Endometrial microvascular endothelial cells (primary cell): ENCODE results near the gene FER. TPM values are rescaled to one million over a fixed set of nuclear protein-coding genes. Genes with fewer than 3 reads are reported as not detected.
"Not testable (repeated sequence)": the region's sequence is repeated elsewhere in the genome, so short reads cannot be mapped to it uniquely, and the experiment has no call there.

Source experiments
- in situ Hi-C: cut with HindIII; loops from 2 replicates; pipeline ENCODE4 v1.10.0; 2017; ENCODE audit warnings: low sequenced_read_pairs, low pct_unique_long_range_greater_than_20kb; ENCODE audit errors: inconsistent ontology term
- total RNA-seq: library from RNA; depleted of rRNA; stranded (reverse); fragments of >200 nt; gene quantifications from one replicate; pipeline ENCODE4 v1.2.3, GENCODE V29; 2015; ENCODE audit errors: inconsistent ontology term

Gene FER
- total RNA-seq, 1 donor from 2014 or later = 21.9 TPM

DNA sequence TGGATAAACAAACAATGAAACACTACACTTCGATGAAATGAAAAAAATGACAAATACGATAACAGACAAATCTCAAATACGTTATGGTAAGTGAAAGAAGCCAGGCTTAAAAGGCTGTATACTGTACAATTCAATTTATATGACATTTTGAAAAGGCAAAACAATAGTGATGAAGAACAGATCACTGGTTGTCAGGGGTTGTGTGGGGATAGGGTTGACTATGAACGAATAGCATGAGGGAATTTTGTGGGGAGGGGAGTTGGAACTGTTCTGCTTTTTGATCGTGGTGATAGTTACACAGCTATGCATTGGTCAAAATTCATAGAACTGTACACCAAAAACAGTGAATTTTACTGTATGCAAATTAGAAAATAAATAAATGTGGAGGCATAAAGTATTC lies 7.8 kb upstream of the FER start:
- in situ Hi-C loops = no loop called here

- in situ Hi-C loops = no loop called here
Observed at GRCh38 chr5:108743319-108743718, 4.4 kb upstream of the FER start.

- in situ Hi-C loops = no loop called here
Observed at GRCh38 chr5:108743846-108744245, 3.9 kb upstream of the FER start.

DNA sequence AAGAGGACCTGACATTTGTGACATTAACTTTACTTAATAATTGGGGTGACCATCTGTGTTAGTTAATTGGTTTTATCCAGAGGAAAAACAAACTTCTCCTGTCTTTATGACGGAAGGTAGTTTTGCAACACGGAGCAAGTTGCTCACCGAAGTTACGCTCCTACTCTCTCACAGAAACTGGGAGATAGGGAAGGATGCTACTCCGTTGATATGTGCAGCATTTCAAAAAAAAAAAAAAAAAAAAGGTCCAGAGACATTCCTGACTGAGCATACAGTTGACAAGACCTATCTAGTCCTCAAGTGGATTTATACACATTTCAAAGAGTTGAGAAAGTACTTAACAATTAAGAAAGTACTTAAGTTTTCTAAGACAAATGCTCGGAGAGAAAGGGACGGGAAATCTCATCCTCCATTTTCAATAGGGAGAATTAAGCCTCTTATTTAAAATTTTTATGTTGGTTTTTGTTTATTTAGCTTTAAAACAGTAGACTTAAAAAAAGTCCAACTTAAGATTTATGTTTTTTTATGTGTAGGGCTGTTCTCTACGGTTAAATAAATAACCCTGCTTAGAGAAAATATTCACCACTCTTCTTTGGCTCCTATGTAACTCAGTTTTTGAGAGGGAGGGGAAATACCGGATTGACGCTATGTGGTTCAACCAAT lies 455 bp upstream of the FER start:
- in situ Hi-C loops = no loop called here

- in situ Hi-C loops = no loop called here
Observed at GRCh38 chr5:108748401-108749127, 867 bp downstream of the FER start.

DNA sequence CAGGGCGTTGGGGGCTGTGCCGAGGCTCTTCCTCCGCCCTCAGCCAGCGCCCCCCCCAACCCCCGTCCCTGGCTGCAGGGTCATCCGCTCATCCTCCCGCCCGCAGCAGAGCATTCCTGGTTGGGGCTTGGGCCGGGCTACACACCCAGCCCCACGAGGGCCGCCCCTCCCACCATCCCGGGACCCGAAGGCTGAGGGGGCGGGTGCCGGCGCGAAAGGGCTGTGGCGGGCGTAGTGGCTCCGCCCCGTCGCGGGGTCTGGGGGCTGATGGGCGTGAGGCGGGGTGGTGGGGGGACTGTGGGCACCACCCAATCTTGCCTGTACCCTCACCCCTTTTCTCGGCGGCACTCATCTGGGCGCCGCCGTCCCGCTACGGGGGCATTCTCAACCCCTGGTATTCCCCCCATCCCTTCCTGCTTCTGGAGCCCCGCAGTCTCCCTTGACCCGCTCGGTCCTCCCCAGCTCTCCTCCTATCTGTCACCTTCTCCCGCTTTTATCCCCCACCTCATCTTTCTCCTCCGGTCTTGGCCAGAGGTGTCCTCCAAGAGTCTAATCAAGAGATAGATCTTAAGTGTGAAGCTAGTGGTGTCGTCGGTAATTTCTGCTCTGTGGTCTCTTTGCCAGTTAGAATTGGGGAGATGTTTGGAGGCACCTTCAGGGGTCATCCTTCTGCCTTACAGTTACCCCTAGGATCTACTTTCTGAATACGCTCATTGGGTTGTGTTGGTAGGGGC lies 1.6 kb downstream of the FER start:
- in situ Hi-C loops = no loop called here

DNA sequence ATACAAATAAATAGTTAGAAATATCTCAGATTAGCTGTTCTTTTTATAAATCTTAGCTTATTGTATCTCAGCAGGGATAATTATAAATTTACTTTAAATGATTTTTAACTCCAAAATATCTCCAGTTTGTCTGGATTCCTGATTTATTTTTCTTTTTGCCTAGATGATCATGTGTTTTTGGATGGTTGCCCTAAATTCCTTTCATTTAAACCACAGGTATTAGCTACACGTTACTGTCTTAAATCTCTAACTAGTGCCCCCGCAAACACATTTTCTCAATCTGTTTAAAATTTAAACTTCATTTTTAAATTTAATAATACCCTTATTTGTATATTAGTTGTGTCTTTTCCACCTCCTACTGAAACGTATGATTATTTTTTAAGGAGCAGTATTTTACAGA lies 5.6 kb downstream of the FER start:
- in situ Hi-C loops = no loop called here

- in situ Hi-C loops = no loop called here
Observed at GRCh38 chr5:108753877-108754276, 6.2 kb downstream of the FER start.

DNA sequence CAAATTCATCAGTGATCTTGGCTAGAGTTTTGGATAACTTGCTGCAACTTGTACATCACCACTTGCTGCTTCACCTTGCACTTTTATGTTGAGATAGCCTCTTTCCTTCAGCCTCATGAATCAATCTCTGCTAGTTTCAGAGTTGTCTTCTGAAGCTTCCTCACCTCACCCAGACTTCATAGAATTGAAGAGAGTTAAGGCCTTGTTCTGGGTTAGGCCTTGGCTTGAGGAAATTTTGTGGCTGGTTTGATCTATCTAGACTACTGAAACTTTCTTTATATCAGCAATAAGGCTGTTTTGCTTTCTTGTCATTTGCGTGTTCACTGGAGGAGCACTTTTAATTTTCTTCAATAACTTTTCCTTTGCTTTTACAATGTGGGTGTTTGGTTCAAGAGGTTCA lies 12.8 kb downstream of the FER start:
- in situ Hi-C loops = no loop called here

DNA sequence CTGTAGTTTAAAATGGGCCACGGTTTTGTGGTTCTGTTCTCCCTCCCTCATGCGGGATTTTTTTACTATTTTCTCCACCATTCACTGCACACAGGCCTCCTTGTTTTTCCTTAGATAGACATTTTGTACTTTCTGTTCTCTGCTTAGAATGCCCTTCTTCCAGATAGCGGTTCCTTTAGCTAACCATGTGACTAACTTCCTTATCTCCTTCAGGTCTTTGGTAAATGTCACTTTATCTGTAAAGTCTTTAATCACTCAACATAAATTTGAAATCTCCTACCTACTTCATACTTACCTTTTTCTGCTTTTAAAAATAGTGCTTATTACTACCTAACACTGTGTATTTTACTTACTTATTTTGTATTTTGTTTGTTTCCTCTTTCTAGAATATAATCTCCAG lies 15.0 kb downstream of the FER start:
- in situ Hi-C loops = no loop called here

GRCh38 chr5:108763222-108763916 lies 15.7 kb downstream of the FER start:
- in situ Hi-C loops = no loop called here

DNA sequence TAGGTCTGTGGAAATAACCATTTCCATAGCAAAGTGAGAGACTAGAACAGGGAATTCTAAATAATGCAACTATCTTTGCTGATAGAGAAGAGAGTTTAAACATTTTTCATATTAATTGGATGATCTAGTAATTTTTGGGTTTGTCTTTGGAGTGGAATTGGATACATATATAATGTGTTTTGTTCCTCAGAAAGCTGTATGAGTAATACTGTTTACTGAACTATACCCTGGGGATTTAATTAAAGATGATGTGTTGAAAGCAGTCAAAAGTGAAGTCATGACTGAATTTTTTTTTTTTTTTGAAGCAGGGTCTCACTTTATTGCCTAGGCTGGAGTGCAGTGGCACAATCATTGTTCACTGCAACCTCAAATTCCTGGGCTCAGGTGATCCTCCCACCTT lies 17.9 kb downstream of the FER start:
- in situ Hi-C loops = no loop called here

- in situ Hi-C loops = not testable (repeated sequence)
Observed at GRCh38 chr5:108766916-108767315, 19.2 kb downstream of the FER start.

DNA sequence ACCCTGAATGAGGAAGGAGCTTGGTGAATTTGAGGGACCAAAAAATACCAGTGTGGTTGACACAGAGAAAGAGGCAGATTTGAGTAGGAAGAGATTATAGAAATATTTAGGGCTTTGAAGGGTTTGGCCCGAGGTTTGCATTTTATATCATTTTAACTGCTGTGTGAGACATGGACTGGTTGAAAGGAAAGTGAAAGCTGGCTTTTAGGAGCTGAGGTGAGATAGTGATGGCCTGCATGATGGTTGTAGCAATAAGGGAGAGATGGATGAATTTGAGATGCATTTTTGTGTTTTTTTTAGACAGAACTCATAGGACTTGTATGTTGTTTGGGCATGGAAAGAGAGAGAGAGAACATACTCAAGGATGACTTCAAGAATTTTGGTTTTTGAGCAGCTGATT lies 21.7 kb downstream of the FER start:
- in situ Hi-C loops = no loop called here

DNA sequence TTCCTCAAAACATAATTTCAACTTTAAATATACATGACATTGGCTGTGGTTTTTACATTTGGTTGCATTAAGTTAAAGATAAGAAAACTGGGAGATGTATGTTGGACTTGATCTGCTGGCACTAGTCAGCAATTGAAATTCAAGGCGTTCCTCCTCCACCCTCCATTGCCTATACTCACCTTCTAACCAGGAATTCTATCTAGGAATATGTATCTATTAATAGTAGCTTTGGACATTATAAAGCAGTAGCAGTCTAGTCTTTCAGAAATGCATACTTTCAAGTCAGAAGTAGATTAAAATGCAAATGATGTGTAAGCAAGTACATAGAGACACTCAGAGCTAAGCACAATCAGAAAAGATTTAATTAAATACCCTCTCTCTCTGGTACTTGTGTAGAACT lies 24.9 kb downstream of the FER start:
- in situ Hi-C loops = no loop called here

- in situ Hi-C loops = no loop called here
Observed at GRCh38 chr5:108773330-108773729, 25.6 kb downstream of the FER start.

DNA sequence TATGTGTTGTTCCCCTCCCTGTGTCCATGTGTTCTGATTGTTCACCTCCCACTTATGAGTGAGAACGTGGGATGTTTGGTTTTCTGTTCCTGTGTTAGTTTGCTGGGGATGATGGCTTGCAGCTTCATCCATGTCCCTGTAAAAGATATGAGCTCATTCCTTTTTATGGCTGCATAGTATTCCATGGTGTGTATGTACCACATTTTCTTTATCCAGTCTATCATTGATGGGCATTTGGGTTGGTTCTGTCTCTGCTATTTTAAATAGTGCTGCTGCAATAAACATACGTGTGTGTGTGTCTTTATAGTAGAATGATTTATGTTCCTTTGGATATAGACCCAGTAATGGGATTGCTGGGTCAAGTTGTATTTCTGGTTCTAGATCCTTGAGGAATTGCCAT lies 26.4 kb downstream of the FER start:
- in situ Hi-C loops = not testable (repeated sequence)

DNA sequence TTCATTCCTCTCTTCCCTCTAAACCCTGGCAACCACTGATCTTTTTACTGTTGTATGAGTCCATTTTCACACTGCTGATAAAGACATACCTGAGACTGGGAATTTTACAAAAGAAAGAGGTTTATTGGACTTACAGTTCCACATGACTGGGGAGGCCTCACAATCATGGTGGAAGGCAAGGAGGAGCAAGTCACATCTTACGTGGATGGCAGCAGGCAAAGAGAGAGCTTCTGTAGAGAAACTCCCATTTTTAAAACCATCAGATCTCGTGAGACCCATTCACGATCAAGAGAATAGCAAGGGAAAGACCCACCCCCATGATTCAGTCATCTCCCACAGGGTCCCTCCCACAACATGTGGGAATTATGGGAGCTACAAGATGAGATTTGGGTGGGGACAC lies 29.9 kb downstream of the FER start:
- in situ Hi-C loops = not testable (repeated sequence)

GRCh38 chr5:108784577-108784976 lies 36.9 kb downstream of the FER start:
- in situ Hi-C loops = not testable (repeated sequence)
